22Rv1 (cell line): Measurements from ENCODE around the gene SENP8.

Experiments used
- ZFX ChIP-seq: fragments of 450-650 bp; IDR thresholded peaks from 2 replicates; pipeline ENCODE4 v1.6.1; 2017; ENCODE audit warnings: antibody characterized with exemption, borderline replicate concordance
- TF ChIP-seq, protein P1 (sequence below): fragments of 450-650 bp; IDR thresholded peaks from 2 replicates; pipeline ENCODE4 v1.5.1; 2017; ENCODE audit warnings: mild to moderate bottlenecking

- TF ChIP-seq, protein P1, sequence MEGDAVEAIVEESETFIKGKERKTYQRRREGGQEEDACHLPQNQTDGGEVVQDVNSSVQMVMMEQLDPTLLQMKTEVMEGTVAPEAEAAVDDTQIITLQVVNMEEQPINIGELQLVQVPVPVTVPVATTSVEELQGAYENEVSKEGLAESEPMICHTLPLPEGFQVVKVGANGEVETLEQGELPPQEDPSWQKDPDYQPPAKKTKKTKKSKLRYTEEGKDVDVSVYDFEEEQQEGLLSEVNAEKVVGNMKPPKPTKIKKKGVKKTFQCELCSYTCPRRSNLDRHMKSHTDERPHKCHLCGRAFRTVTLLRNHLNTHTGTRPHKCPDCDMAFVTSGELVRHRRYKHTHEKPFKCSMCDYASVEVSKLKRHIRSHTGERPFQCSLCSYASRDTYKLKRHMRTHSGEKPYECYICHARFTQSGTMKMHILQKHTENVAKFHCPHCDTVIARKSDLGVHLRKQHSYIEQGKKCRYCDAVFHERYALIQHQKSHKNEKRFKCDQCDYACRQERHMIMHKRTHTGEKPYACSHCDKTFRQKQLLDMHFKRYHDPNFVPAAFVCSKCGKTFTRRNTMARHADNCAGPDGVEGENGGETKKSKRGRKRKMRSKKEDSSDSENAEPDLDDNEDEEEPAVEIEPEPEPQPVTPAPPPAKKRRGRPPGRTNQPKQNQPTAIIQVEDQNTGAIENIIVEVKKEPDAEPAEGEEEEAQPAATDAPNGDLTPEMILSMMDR: no peak
- no peak for TF ChIP-seq ZFX
These were observed 26.2 kb upstream of the SENP8 start for GRCh38 chr15:72092006-72092405.
